Measurements from ENCODE around the gene ZNF618.
"Not testable (repeated sequence)": the region's sequence is repeated elsewhere in the genome, so short reads cannot be mapped to it uniquely, and the experiment has no call there.

ZNF618 gene

GRCh38 chr9:114027159-114027862, 151.2 kb downstream of the ZNF618 start:
- DNase-seq = no peak

GRCh38 chr9:114027863-114028465, 151.9 kb downstream of the ZNF618 start:
- DNase-seq = no peak

GRCh38 chr9:114028646-114029045, 152.5 kb downstream of the ZNF618 start:
- DNase-seq = no peak

- no peak for DNase-seq
Observed at GRCh38 chr9:114029311-114030170, 153.4 kb downstream of the ZNF618 start.

- no peak for DNase-seq
Observed at GRCh38 chr9:114030364-114030763, 154.3 kb downstream of the ZNF618 start.

- DNase-seq = no peak
Observed at GRCh38 chr9:114031037-114031630, 155.0 kb downstream of the ZNF618 start.

- no peak for DNase-seq
Observed at GRCh38 chr9:114031948-114032840, 156.1 kb downstream of the ZNF618 start.

- DNase-seq = no peak
Observed at GRCh38 chr9:114033397-114034103, 157.4 kb downstream of the ZNF618 start.

- DNase-seq = no peak
Observed at GRCh38 chr9:114034196-114034595, 158.1 kb downstream of the ZNF618 start.

GRCh38 chr9:114034661-114035062, 158.6 kb downstream of the ZNF618 start:
- DNase-seq = no peak

GRCh38 chr9:114035221-114035844, 159.2 kb downstream of the ZNF618 start:
- no peak for DNase-seq

GRCh38 chr9:114035845-114036801, 160.0 kb downstream of the ZNF618 start:
- DNase-seq = no peak

- DNase-seq = no peak
Observed at GRCh38 chr9:114037249-114037648, 161.1 kb downstream of the ZNF618 start.

- no peak for DNase-seq
Observed at GRCh38 chr9:114037961-114038723, 162.0 kb downstream of the ZNF618 start.

- no peak for DNase-seq
Observed at GRCh38 chr9:114038724-114039313, 162.7 kb downstream of the ZNF618 start.

- DNase-seq = no peak
Observed at GRCh38 chr9:114039484-114039883, 163.4 kb downstream of the ZNF618 start.

GRCh38 chr9:114043660-114044059, 167.6 kb downstream of the ZNF618 start:
- not testable (repeated sequence) for DNase-seq

GRCh38 chr9:114046237-114046755, 170.2 kb downstream of the ZNF618 start:
- no peak for DNase-seq

Data from stimulated activated naive CD4-positive, alpha-beta T cell treated with Interleukin-2 at 50 U/mL for 16 hours (primary cell).